ENCODE results near the gene CNIH2. TPM values are rescaled to one million over a fixed set of nuclear protein-coding genes. Genes with fewer than 3 reads are reported as not detected.

CNIH2 gene
- total and polyA plus RNA-seq, 2 of the 13 experiments (the other 11 are each of a cell fraction or from before 2014, with no cell fraction given), result 0.60 to 0.69 TPM

DNA sequence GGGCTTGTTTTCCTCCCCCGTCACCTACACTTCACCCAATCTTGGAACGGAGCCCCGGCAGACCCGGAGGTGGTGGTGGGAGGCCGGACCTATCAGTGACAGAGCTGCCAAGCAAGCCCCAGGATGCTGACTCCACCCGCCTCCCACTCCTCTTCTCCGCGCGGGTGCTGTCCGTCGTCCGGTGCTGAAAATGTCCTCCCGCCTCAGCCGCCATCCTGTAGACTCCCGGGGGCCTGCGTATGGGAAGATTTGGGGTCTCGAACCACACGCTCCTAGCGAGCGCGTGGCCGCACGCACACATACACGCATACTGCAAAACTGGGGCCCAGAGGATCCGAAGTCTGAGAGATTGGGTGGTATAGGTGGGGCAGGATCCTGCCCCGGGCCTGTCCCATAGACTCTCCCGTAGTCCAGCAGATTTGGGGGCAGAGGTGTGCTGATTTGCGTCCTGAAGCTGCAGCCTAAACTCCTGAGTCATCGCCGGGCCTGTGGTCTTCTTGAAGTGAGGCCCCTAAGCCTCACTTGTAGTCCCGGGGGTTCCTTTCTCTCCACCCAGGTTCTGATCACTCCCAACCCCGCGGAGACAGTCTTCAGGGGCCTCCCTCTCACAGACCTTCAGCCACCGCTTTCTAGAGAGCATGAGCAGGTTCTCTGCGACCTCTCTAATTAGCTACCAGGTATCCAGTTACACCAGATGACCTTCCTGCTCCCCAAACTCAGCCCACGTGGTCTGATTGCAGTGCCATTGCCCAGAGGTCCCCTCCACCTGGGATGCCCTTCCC lies 11.8 kb downstream of the CNIH2 start (continued):
- TF ChIP-seq AGO1 (IDR thresholded peaks at IDR 0.05; ENCODE audit: low read depth, low read length, poor library complexity, severe bottlenecking) (no peak), MXD4 (CRISPR knock-in tag; IDR thresholded peaks at IDR 0.05) (no peak; the same call in 1 of the 2 replicates), ZNF703 (CRISPR knock-in tag; IDR thresholded peaks at IDR 0.05; ENCODE audit: borderline replicate concordance) (peak; percentile 63; the same call in 1 of the 2 replicates), CEBPB (IDR thresholded peaks at IDR 0.05; ENCODE audit: borderline replicate concordance, low read depth, low read length) (no peak), RXRB (CRISPR knock-in tag; IDR thresholded peaks at IDR 0.05; ENCODE audit: borderline replicate concordance) (peak; percentile 59; the same call in 1 of the 2 replicates), MTA3 (CRISPR knock-in tag; IDR thresholded peaks at IDR 0.05) (no peak), SALL2 (CRISPR knock-in tag; IDR thresholded peaks at IDR 0.05) (0 out of 2 replicates have a peak, but pooled peaks have one; percentile 15), REL (CRISPR knock-in tag; conservative IDR thresholded peaks at IDR 0.05) (peak; percentile 86), RBM39 (IDR thresholded peaks at IDR 0.05; ENCODE audit: low read depth, low read length, poor library complexity, severe bottlenecking) (no peak), MYC (CRISPR knock-in tag; IDR thresholded peaks at IDR 0.05; ENCODE audit: borderline replicate concordance) (no peak), ZNF274 (CRISPR knock-in tag; IDR thresholded peaks at IDR 0.05) (peak; percentile 66; the same call in 1 of the 2 replicates), ZNF441 (CRISPR knock-in tag; IDR thresholded peaks at IDR 0.05; ENCODE audit: borderline replicate concordance) (peak; percentile 89; the same call in 1 of the 2 replicates), MAFG (CRISPR knock-in tag; IDR thresholded peaks at IDR 0.05) (no peak), ZNF138 (CRISPR knock-in tag; IDR thresholded peaks at IDR 0.05; ENCODE audit: low read depth) (no peak; the same call in 1 of the 2 replicates), ZNF7 (CRISPR knock-in tag; IDR thresholded peaks at IDR 0.05) (no peak; the same call in 1 of the 2 replicates), CREB1 (IDR thresholded peaks at IDR 0.05) (no peak), CREB1 (CRISPR knock-in tag; IDR thresholded peaks at IDR 0.05) (no peak), DZIP1 (CRISPR knock-in tag; IDR thresholded peaks at IDR 0.05) (no peak), ZNF788 (CRISPR knock-in tag; IDR thresholded peaks at IDR 0.05; ENCODE audit: borderline replicate concordance) (no peak; the same call in 1 of the 2 replicates), ZNF431 (CRISPR knock-in tag; IDR thresholded peaks at IDR 0.05; ENCODE audit: borderline replicate concordance, low read depth) (no peak), ZSCAN5A (CRISPR knock-in tag; IDR thresholded peaks at IDR 0.05; ENCODE audit: borderline replicate concordance) (0 out of 2 replicates have a peak, but pooled peaks have one; percentile 39), ZNF550 (CRISPR knock-in tag; IDR thresholded peaks at IDR 0.05; ENCODE audit: borderline replicate concordance) (no peak), RELA (CRISPR knock-in tag; IDR thresholded peaks at IDR 0.05) (no peak), ZNF616 (CRISPR knock-in tag; IDR thresholded peaks at IDR 0.05; ENCODE audit: low read depth) (peak; percentile 79; the same call in 1 of the 2 replicates), ZBTB8A (CRISPR knock-in tag; IDR thresholded peaks at IDR 0.05; ENCODE audit: borderline replicate concordance, low read depth) (no peak)
- TF ChIP-seq, protein P1, sequence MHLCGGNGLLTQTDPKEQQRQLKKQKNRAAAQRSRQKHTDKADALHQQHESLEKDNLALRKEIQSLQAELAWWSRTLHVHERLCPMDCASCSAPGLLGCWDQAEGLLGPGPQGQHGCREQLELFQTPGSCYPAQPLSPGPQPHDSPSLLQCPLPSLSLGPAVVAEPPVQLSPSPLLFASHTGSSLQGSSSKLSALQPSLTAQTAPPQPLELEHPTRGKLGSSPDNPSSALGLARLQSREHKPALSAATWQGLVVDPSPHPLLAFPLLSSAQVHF (CRISPR knock-in tag; IDR thresholded peaks at IDR 0.05), result peak; percentile 66; the same call in 1 of the 2 replicates

Data from HepG2 (cell line).